Measurements from ENCODE around the gene GALNT14.

GALNT14 gene

GRCh38 chr2:30877833-30878232, 260.4 kb downstream of the GALNT14 start:
- DNase-seq = no peak

DNA sequence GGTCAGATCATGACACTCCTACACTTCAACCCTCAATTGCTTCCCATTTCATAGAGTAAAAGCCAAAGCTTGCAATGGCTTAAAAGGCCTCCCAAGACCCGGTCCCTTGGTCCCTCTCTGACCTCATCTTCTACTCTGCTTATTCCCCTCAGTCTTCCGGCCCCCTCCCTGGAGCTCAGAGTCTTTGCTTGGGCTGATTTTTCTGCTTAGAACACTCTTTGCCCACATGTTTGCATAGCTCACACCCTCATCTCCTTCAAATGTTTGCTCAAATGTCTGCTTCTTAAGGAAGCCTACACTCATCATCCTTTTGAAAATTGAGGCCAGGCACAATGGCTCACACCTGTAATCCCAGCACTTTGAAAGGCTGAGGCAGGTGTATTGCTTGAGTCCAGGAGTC, 265.4 kb downstream of the GALNT14 start:
- no peak for DNase-seq

DNA sequence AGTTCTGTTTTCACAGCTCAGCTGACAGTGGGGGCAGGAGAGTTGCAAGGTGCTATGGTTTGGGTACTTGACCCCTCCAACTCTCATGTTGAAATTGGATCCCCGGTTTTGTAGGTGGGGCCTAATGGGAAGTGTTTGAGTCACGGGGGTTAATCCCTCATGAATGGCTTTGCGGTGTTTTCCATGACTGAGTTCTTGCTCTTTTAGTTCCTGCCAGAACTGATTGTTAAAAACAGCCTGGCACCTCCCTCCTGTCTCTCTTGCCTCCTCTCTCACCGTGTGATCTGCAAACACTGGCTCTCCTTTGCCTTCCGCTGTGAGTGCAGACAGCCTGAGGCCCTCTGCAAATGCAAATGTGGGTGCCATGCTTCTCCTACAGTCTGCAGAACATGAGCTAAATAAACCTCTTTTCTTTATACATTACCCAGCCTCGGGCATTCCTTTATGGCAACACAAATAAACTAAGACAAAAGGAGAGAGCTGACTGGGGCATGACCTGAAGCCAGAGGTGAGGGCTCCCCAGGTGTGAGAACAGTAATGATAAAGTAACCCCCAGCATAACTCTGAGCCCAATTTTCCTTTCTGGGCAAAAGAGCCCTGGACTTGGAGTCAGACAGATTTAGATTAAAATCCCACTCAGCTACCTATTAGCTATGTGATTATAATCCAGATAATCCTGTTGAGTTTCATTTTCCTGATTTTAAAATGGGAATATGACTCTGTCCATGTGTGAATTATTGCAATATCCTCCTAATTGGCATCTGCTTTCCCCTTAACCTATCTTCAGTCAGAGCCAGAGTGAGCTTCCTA, 266.1 kb downstream of the GALNT14 start:
- no peak for DNase-seq

DNA sequence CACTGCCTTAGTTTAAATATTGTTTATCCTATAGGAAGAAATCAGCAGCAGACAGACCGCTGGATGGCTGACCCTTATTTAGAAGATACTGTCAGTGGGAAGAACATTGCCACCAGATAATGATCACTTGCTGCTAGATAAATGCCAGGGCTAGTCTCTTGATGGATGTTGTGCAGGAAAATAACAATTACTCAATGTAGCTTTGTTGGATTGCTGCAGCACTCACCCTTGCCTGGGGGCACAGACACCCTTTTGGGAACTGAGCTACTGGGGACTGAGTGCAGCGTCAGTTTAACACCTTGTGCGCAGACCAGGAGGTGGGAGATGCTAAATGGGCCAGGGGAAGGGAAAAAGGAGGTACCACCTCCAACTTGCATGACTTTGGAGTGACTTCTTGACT, 266.8 kb downstream of the GALNT14 start:
- DNase-seq = no peak

DNA sequence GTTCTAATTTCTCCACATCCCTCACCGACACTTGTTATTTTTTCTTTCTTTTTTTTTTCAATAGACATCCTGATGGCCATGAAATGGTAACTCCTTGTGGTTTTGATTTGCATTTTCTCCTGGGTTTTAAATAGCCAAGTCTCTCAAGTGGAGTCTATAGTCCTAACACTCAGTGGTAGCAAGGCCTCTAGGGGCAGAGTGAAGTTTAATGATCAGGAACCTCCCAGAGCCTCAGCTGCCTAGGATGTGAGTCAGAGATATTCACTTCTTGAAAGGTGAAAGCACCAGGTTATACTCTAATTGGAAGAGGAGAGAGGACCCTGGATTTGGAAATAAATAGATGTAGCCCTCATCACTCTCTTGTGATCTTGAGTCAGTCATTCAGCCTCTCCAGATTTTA, 268.3 kb downstream of the GALNT14 start:
- DNase-seq = no peak

- no peak for DNase-seq
These were observed 270.9 kb downstream of the GALNT14 start for GRCh38 chr2:30867385-30867784.

DNA sequence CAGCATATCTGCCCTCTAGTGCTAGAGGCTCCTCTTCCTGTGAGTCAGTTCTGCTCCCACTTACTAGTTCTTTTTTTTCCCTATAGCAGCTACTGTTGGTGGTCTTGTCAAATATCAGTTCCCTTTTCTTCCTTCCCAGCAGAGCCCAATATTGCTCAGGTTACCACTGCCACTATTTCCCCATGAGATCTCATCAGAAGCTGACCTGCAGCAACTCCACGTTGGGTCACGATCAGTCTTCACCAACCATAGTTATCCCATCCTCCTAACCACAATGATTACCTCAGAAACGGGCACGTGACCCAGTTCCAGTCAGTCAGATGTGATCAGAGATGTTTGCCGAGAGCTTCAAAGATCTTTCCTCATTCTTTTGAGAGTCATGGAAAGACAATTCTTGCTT, 271.3 kb downstream of the GALNT14 start:
- no peak for DNase-seq

GRCh38 chr2:30865892-30866681, 272.2 kb downstream of the GALNT14 start:
- DNase-seq = no peak

DNA sequence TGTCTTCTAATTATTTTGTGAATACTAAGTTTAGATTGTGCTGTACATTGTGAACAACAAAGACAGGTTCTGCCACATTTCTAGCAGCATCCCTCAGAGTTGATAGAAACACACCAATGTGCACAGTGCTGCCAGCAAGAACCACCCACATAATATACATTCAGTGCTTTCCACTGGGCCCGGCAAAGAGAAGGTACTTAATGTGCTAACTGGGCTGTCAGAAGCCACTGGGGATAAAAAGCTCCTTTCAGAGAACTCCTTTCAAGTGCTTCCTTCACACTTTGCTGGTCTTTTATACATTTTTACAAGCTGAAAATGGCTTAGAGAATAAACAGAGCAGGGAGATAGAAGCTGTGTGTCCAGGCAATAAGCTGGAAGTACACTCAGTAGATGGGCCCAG, 273.0 kb downstream of the GALNT14 start:
- no peak for DNase-seq

GRCh38 chr2:30862054-30862651, 276.1 kb downstream of the GALNT14 start:
- peak; percentile 45 for DNase-seq

GRCh38 chr2:30860726-30861125, 277.5 kb downstream of the GALNT14 start:
- DNase-seq = no peak

Data from activated naive CD4-positive, alpha-beta T cell treated with anti-CD3 and anti-CD28 coated beads, Interleukin-2, amount 50 U/mL, for 16 hours (primary cell).